ENCODE results near the gene TARBP1.

Gene TARBP1

GRCh38 chr1:234463749-234464148 is 15.2 kb downstream of the TARBP1 start:
- H3K27me3 ChIP-seq (ENCODE audit: control insufficient read depth, insufficient read depth, low read length) = no peaks in the 10 kb centered on the region
- no peak overlapping the region for H3K4me3 ChIP-seq (ENCODE audit: low read length)
- no peaks in the 10 kb centered on the region for H3K9me3 ChIP-seq (ENCODE audit: control insufficient read depth, insufficient read depth, low read length)
- DNase-seq (ENCODE audit: low read depth, low spot score) = no peak
- H3K27ac ChIP-seq (ENCODE audit: low read length) = no peak overlapping the region
- 0 out of 2 replicates have a peak, but pooled peaks cover under 1% of the 10 kb centered on the region for H3K36me3 ChIP-seq (ENCODE audit: control insufficient read depth, insufficient read depth, low read length)
- H3K4me1 ChIP-seq (ENCODE audit: control insufficient read depth, insufficient read depth, low read length) = no peaks in the 10 kb centered on the region

GRCh38 chr1:234460652-234461051 is 18.3 kb downstream of the TARBP1 start:
- no CpG with 5 or more reads among the region's 5 CpGs for WGBS (ENCODE audit: insufficient coverage, insufficient read length)
- Histone ChIP-seq H3K4me1 (ENCODE audit: control insufficient read depth, insufficient read depth, low read length) (no peaks in the 10 kb centered on the region; the same call in 1 of the 2 replicates), H3K36me3 (ENCODE audit: control insufficient read depth, insufficient read depth, low read length) (0 out of 2 replicates have a peak, but pooled peaks cover 2% of the 10 kb centered on the region), H3K9me3 (ENCODE audit: control insufficient read depth, insufficient read depth, low read length) (no peaks in the 10 kb centered on the region), H3K4me3 (ENCODE audit: low read length) (no peak overlapping the region), H3K27ac (ENCODE audit: low read length) (no peak overlapping the region), H3K27me3 (ENCODE audit: control insufficient read depth, insufficient read depth, low read length) (no peaks in the 10 kb centered on the region)
- no peak for DNase-seq (ENCODE audit: low read depth, low spot score)

GRCh38 chr1:234458352-234459017 is 20.5 kb downstream of the TARBP1 start:
- no peak for DNase-seq (ENCODE audit: low read depth, low spot score)
- H3K9me3 ChIP-seq (ENCODE audit: control insufficient read depth, insufficient read depth, low read length) = no peaks in the 10 kb centered on the region
- H3K4me3 ChIP-seq (ENCODE audit: low read length) = no peak overlapping the region
- no CpG with 5 or more reads among the region's 6 CpGs for WGBS (ENCODE audit: insufficient coverage, insufficient read length)
- no peaks in the 10 kb centered on the region for H3K27me3 ChIP-seq (ENCODE audit: control insufficient read depth, insufficient read depth, low read length)
- peaks cover 2% of the 10 kb centered on the region; the same call in 1 of the 2 replicates for H3K36me3 ChIP-seq (ENCODE audit: control insufficient read depth, insufficient read depth, low read length)
- H3K27ac ChIP-seq (ENCODE audit: low read length) = no peak overlapping the region
- H3K4me1 ChIP-seq (ENCODE audit: control insufficient read depth, insufficient read depth, low read length) = no peaks in the 10 kb centered on the region; the same call in 1 of the 2 replicates

- Histone ChIP-seq H3K4me1 (ENCODE audit: control insufficient read depth, insufficient read depth, low read length) (no peaks in the 10 kb centered on the region; the same call in 1 of the 2 replicates), H3K27ac (ENCODE audit: low read length) (no peak overlapping the region), H3K36me3 (ENCODE audit: control insufficient read depth, insufficient read depth, low read length) (peaks cover 2% of the 10 kb centered on the region; the same call in 1 of the 2 replicates), H3K4me3 (ENCODE audit: low read length) (no peak overlapping the region), H3K9me3 (ENCODE audit: control insufficient read depth, insufficient read depth, low read length) (no peaks in the 10 kb centered on the region), H3K27me3 (ENCODE audit: control insufficient read depth, insufficient read depth, low read length) (no peaks in the 10 kb centered on the region)
- no CpG with 5 or more reads among the region's 6 CpGs for WGBS (ENCODE audit: insufficient coverage, insufficient read length)
- no peak for DNase-seq (ENCODE audit: low read depth, low spot score)
These were observed 24.1 kb downstream of the TARBP1 start for GRCh38 chr1:234454926-234455325.

- WGBS (ENCODE audit: insufficient coverage, insufficient read length) = no CpG with 5 or more reads among the region's 2 CpGs
- Histone ChIP-seq H3K27ac (ENCODE audit: low read length) (no peak overlapping the region), H3K4me3 (ENCODE audit: low read length) (no peak overlapping the region), H3K4me1 (ENCODE audit: control insufficient read depth, insufficient read depth, low read length) (no peaks in the 10 kb centered on the region), H3K27me3 (ENCODE audit: control insufficient read depth, insufficient read depth, low read length) (no peaks in the 10 kb centered on the region), H3K36me3 (ENCODE audit: control insufficient read depth, insufficient read depth, low read length) (no peaks in the 10 kb centered on the region; the same call in 1 of the 2 replicates), H3K9me3 (ENCODE audit: control insufficient read depth, insufficient read depth, low read length) (no peaks in the 10 kb centered on the region)
- no peak for DNase-seq (ENCODE audit: low read depth, low spot score)
These were observed 26.5 kb downstream of the TARBP1 start for GRCh38 chr1:234452406-234452965.

GRCh38 chr1:234440348-234440747 is 38.6 kb downstream of the TARBP1 start:
- H3K36me3 ChIP-seq (ENCODE audit: control insufficient read depth, insufficient read depth, low read length) = no peaks in the 10 kb centered on the region; the same call in 1 of the 2 replicates
- DNase-seq (ENCODE audit: low read depth, low spot score) = no peak
- WGBS (ENCODE audit: insufficient coverage, insufficient read length) = no CpG with 5 or more reads among the region's 3 CpGs
- H3K27me3 ChIP-seq (ENCODE audit: control insufficient read depth, insufficient read depth, low read length) = no peaks in the 10 kb centered on the region
- no peaks in the 10 kb centered on the region for H3K9me3 ChIP-seq (ENCODE audit: control insufficient read depth, insufficient read depth, low read length)
- H3K4me1 ChIP-seq (ENCODE audit: control insufficient read depth, insufficient read depth, low read length) = no peaks in the 10 kb centered on the region
- H3K27ac ChIP-seq (ENCODE audit: low read length) = no peak overlapping the region
- no peak overlapping the region for H3K4me3 ChIP-seq (ENCODE audit: low read length)

- no peaks in the 10 kb centered on the region; the same call in 1 of the 2 replicates for H3K36me3 ChIP-seq (ENCODE audit: control insufficient read depth, insufficient read depth, low read length)
- H3K9me3 ChIP-seq (ENCODE audit: control insufficient read depth, insufficient read depth, low read length) = no peaks in the 10 kb centered on the region
- H3K27ac ChIP-seq (ENCODE audit: low read length) = no peak overlapping the region
- no peak for DNase-seq (ENCODE audit: low read depth, low spot score)
- H3K4me3 ChIP-seq (ENCODE audit: low read length) = no peak overlapping the region
- no CpG with 5 or more reads among the region's 4 CpGs for WGBS (ENCODE audit: insufficient coverage, insufficient read length)
- H3K27me3 ChIP-seq (ENCODE audit: control insufficient read depth, insufficient read depth, low read length) = no peaks in the 10 kb centered on the region
- H3K4me1 ChIP-seq (ENCODE audit: control insufficient read depth, insufficient read depth, low read length) = no peaks in the 10 kb centered on the region
These were observed 40.4 kb downstream of the TARBP1 start for GRCh38 chr1:234438579-234438978.

GRCh38 chr1:234437423-234438171 is 41.4 kb downstream of the TARBP1 start:
- no CpG with 5 or more reads among the region's 6 CpGs for WGBS (ENCODE audit: insufficient coverage, insufficient read length)
- H3K4me3 ChIP-seq (ENCODE audit: low read length) = no peak overlapping the region
- no peaks in the 10 kb centered on the region for H3K27me3 ChIP-seq (ENCODE audit: control insufficient read depth, insufficient read depth, low read length)
- no peaks in the 10 kb centered on the region for H3K4me1 ChIP-seq (ENCODE audit: control insufficient read depth, insufficient read depth, low read length)
- no peaks in the 10 kb centered on the region; the same call in 1 of the 2 replicates for H3K36me3 ChIP-seq (ENCODE audit: control insufficient read depth, insufficient read depth, low read length)
- H3K9me3 ChIP-seq (ENCODE audit: control insufficient read depth, insufficient read depth, low read length) = no peaks in the 10 kb centered on the region
- DNase-seq (ENCODE audit: low read depth, low spot score) = no peak
- H3K27ac ChIP-seq (ENCODE audit: low read length) = no peak overlapping the region

GRCh38 chr1:234435620-234436019 is 43.4 kb downstream of the TARBP1 start:
- Histone ChIP-seq H3K4me3 (ENCODE audit: low read length) (no peak overlapping the region), H3K9me3 (ENCODE audit: control insufficient read depth, insufficient read depth, low read length) (no peaks in the 10 kb centered on the region), H3K36me3 (ENCODE audit: control insufficient read depth, insufficient read depth, low read length) (no peaks in the 10 kb centered on the region; the same call in 1 of the 2 replicates), H3K27me3 (ENCODE audit: control insufficient read depth, insufficient read depth, low read length) (no peaks in the 10 kb centered on the region), H3K4me1 (ENCODE audit: control insufficient read depth, insufficient read depth, low read length) (no peaks in the 10 kb centered on the region), H3K27ac (ENCODE audit: low read length) (no peak overlapping the region)
- no CpG with 5 or more reads among the region's 8 CpGs for WGBS (ENCODE audit: insufficient coverage, insufficient read length)
- DNase-seq (ENCODE audit: low read depth, low spot score) = no peak

- Histone ChIP-seq H3K4me1 (ENCODE audit: control insufficient read depth, insufficient read depth, low read length) (no peaks in the 10 kb centered on the region), H3K27ac (ENCODE audit: low read length) (no peak overlapping the region), H3K36me3 (ENCODE audit: control insufficient read depth, insufficient read depth, low read length) (no peaks in the 10 kb centered on the region; the same call in 1 of the 2 replicates), H3K4me3 (ENCODE audit: low read length) (no peak overlapping the region), H3K27me3 (ENCODE audit: control insufficient read depth, insufficient read depth, low read length) (no peaks in the 10 kb centered on the region), H3K9me3 (ENCODE audit: control insufficient read depth, insufficient read depth, low read length) (no peaks in the 10 kb centered on the region)
- DNase-seq (ENCODE audit: low read depth, low spot score) = no peak
- no CpG with 5 or more reads among the region's 2 CpGs for WGBS (ENCODE audit: insufficient coverage, insufficient read length)
These were observed 44.3 kb downstream of the TARBP1 start for GRCh38 chr1:234434706-234435105.

Data from iPS DF 6.9 (cell line).